HG02798 (cell line): Measurements from ENCODE around the gene IQGAP2.
"Not testable (repeated sequence)": the region's sequence is repeated elsewhere in the genome, so short reads cannot be mapped to it uniquely, and the experiment has no call there.

Source experiments
- ATAC-seq: cut with Tn5 transposase; IDR thresholded peaks from one replicate; pipeline ENCODE4 v1.9.1; 2021; ENCODE audit warnings: mild to moderate bottlenecking; ENCODE audit not compliant: unreplicated experiment, poor library complexity

IQGAP2 gene

DNA sequence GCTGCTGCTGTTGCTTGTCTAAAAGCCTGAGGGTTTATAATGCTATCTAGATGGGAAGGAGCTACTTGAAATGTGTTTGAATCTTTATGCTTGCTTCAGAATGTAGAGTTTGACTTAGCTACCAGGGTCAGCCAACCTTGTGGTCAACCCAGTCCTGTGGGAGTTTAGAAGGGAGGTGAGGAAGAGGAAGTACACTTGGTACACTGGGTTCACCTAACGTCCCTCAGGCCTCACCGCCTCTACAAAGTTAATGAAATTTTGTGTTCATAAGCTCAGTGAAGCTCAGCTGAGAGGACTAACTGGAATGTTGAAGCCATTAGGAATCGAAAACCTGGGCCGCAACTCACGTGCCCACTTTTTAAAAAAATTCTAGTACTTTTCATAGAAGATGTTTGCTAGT is 10.7 kb downstream of the IQGAP2 start:
- ATAC-seq: no peak

DNA sequence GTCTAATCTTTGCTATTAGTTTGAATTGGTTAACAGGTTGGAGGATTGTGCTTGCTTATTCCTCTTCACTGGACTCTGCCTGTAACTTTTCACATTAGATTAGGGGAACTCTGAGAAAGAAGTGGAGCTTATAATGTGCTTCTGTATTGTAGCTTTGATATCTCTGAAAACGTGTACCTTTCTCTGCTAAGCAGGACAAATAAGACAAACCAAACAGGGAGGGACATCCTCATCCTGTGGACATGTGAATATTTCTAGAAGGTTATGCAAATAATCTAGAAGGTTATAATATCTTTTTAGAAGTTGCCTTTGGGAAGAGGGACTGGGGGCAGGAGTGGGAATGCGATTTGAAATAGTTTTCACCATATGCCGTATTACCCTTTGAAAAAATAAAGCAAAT is 11.7 kb downstream of the IQGAP2 start:
- no peak for ATAC-seq

DNA sequence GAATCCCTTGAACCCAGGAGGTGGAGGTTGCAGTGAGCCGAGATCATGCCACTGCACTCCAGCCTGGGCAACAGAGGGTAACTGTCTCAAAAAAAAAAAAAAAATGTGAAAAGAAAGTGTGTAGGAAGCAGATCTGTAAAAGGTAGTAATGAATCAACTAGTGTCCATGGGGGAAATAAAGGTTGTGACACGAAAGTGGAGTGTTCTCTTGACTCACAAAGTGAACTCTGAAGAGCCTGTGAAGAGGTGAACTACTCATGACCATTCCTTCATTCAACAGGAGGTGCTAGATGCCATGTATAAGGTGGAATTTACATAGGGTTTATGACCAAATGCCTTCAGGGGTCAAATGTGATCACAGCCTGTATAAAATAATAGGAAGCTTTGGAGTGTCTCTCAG is 12.8 kb downstream of the IQGAP2 start:
- no peak for ATAC-seq

DNA sequence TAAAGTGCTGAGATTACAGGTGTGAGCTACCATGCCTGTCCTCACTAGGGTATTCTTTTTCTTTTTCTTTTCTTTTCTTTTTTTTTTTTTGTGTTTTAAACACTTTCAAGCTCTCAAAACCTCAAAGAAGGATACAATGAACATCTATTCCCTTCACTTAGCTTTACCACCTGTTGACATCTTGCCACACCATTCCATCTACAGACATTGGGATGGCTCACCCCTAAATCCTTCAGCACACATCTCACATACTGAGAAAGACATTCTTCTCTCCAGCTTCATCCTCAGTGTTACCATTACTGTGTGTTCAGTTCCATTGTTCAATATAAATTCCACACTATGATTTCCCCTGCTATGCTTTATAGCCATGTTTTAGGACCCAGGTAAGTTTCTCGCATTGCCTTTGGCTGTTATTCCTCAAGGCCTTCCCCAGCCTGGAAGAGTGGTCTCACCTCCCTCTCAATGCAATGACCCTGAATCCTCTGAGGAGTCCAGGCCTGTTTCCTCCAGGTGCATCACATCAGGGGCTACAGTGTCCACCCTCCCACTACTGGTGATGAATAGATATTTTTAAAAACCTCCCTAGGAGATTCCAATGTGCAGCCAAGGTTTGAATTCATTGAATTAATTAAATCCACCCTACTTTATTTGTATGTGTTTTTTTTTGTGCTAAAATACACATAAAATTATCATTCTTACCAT is 16.7 kb downstream of the IQGAP2 start:
- ATAC-seq: no peak

DNA sequence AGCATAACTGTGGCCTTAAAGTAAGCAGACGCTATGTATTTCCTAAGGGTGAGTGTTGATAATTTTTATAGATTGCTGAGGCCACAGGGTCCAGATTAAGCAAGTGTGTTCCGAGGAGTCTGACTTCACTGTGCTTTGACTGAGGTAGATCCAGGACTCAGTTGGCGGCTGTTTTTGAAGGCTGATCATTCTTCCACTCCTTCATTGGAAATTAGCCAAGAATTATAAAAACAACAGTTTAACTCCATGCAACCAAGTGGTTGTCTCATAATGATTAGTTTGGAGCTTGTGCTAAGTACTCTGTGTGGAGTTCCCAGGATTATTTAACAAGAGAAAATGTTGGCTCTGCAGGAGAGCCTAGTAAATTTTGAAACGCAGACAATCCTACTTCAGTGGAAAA is 19.1 kb downstream of the IQGAP2 start:
- no peak for ATAC-seq

DNA sequence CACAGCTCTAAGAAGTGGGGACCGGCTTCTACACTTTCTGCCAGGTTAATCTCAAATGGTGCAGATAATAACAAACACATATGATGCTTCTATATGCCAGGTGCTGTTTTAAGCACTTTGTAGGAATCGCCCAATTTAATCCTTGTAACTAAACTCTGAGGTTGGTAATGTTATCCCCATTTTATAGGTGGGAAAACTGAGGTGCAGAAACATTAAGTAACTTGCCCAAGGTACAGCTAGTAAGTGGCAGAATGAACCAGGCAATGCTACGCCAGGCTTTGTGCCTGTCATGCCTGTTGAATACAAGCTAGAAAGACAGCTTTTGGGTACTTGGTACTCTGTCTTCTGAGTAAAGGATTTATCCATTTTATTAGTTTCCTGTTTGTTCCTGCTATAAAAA is 19.7 kb downstream of the IQGAP2 start:
- no peak for ATAC-seq

DNA sequence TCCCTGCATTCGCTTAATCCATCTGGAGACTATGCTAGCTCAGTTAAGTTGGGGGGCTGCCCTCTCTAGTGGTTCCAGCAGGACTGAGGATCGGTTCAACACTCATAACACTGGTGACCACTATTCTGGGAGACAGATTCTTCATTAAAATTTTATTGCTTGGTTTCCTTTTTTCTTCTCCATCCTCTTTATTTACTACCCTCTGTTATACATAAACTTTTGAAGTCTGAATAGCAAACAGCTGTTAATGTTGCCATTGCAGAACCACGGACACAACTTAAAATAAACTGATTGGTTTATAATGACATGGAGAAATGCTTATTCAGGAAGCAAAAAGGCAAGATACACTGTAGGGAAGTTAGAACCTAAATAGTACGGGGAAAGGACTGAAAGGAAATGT is 22.1 kb downstream of the IQGAP2 start:
- ATAC-seq: no peak

DNA sequence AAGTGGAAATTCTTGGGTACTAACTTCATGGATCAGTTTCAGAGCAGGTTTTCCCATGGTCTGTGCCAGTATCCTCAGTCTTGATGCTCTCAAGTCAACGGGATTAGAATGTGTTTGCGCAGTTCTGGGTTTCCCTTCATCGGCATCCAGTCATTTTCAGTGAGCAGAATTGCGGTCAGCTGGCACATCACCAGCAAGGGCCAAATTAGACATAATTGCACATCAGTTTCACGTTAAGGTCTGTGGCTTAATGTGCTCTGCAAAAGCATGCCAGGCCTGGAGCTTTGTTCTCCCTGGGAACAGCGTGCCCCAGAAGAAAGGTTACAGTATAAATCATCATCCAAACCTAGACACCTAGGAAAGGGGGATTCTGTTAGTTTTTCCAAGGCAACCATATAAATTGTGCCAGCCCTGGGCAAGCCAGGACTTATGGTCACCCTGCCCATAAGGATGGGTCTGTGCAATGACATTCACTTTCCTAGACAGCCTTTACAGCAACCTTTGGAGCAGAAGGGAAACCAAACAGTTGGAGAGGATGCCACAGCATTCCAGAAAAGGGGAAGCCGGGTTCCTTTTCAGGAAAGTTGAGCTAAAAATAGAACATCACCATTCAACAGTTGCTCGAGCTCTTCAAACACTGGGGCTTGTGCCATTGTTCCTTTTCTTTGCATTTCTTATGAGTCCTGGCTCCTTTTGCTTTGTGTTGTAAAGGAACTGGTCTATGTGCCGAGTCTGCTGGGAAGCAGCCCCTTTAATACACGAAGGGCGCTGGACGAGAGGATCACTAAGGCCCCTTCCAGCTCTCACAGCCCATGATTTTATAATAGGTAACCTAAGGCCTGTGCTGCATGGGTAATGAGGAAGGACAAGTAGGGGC is 23.1 kb downstream of the IQGAP2 start:
- no peak for ATAC-seq

DNA sequence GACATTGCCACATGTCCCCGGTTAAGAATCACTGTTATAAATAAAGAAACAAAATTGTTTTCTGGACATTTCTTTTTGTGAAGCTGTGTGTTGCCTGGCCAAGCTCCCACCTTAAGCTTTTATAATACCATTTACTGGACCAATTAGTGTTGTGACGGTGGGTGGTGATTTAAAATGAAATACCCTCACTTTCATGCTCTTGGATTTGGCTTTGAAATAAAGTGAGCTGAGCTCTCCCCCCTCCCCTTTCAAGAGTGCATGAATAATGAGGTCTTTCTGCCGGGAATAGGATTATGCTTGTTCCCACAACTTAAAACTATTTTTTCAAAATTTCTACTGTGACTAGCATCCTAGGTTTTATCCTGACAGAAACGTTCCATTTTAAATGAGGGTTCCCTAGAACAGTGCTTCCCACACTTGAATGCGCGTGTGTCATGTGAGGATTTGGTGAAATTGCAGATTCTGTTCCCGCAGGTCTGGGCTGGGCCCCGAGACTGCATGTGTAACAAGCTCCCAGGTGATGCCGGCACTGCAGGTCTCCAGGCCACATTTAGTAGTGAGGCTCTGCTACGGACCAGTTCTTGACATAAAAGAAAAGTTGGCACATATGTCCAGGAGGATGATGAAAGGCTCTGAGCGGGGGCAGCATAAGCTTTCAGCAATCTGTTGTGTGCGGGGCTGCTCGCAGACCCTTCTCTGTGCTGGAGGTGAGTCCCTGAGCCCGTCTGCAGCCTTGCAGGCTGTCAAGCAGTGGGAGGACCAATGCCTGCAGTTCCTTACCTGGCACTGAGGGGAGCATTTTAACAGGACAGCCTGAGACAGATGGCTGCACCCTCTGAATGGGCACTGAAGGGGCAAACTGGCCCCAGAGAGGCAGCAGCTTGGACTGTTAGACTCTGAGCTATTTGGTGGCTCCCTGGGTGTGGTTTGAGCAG is 24.4 kb downstream of the IQGAP2 start:
- no peak for ATAC-seq

DNA sequence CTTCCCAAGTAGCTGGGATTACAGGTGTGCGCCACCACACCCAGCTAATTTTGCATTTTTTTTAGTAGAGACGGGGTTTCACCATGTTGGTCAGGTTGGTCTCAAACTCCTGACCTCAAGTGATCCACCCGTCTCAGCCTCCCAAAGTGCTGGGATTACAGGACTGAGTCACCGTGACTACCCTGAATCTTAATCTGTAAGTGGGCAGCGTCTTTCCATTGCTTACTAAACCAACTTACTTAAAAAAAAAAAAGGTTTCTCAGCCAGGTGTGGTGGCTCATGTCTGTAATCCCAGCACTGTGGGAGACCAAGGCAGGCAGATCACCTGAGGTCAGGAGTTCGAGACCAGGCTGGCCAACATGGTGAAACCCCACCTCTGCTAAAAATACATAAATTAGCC is 25.5 kb downstream of the IQGAP2 start:
- not testable (repeated sequence) for ATAC-seq

DNA sequence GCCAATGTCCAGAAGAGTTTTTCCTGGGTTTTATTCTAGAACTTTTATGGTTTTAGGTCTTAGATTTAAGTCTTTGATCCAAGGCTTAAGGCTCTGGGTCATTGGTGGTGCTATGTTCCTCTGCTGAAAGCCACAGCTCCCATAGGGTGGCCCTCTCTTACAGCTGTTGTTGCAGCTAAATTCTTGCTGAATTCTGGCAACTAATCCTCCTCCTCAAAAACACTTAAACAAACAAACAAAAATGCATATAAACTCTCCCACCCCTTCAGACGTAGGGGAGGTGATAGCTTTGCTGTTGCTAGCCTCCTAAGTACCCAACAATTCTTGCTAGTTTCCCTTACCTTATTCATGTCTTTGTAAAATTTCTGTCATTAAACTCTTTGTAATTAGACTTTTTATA is 30.2 kb downstream of the IQGAP2 start:
- no peak for ATAC-seq

DNA sequence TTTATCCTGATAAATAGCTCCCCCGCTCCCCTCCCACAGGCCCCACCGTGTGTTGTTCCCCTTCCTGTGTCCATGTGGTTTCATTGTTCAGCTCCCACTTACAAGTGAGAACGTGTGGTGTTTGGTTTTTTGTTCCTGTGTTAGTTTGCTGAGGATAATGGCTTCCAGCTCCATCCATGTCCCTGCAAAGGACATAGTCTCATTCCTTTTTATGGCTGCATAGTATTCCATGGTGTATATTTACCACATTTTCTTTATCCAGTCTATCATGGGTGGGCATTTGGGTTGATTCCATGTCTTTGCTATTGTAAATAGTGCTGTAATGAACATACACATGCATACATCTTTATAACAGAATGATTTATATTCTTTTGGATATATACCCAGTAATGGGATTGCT is 34.4 kb downstream of the IQGAP2 start:
- not testable (repeated sequence) for ATAC-seq

DNA sequence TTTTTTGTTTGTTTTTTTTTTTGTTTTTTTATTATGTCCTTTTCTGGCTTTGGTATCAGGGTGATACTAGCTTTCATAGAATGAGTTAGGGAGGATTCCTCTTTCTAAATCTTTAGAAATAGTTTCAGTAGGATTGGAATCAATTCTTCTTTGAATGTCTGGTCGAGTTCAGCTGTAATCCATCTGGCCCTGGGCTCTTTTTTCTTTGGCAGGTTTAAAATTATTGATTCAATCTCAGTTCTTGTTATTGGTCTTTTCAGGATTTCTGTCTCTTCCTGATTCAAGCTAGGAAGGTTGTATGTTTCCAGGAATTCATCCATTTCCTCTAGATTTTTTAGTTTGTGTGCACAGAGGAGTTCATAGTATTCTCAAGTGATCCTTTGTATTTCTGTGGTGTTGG is 34.9 kb downstream of the IQGAP2 start:
- ATAC-seq: no peak

DNA sequence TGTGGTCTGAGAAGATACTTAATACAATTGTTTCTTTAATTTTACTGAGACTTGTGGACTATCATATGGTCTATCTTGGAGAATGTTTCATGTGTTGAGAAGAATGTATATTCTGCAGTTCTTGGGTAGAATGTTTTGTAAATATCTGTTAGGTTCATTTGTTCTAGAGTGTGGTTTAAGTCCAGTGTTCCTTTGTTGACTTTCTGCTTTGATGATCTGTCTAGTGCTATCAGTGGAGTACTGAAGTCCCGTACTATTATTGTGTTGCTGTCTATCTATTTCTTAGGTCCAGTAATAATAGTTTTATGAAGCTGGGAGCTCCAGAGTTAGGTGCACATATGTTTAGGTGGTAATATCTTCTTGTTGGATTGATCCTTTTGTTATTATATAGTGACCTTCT is 36.1 kb downstream of the IQGAP2 start:
- no peak for ATAC-seq

DNA sequence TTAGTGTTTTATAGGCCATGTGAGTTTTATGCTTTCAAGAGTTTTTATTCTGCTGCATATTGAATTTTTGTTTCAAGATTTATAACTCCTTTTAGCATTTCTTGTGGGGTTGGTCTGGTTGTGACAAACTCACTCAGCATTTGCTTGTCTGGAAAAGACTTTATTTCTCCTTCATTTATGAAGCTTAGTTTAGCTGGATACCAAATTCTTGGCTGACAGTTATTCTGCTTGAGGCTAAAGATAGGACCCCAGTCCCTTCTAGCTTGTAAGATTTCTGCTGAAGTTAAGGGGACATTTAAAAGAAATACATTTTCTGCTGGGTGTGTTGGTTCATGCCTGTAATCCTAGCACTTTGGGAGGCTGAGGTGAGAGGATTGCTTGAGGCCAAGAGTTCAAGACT is 36.8 kb downstream of the IQGAP2 start:
- no peak for ATAC-seq

DNA sequence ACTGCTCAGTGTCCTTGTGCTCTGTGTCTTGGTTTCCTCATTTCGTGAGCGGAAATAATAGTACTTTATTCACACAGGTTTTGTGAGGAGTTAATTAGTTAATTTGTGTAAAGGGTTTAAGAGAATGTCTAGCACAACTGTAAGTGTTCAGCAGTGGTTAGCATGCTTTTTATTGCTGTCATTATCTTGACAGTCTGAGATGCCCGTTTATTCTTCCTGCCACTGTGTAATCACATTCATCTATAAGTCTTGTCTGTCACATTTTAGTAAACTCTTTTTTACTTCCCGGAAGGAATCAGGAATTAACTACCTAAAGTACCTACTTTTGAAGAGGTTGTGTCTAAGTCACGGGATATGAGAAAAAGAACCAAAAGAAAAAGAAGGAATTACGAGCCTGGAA is 38.0 kb downstream of the IQGAP2 start:
- ATAC-seq: no peak

DNA sequence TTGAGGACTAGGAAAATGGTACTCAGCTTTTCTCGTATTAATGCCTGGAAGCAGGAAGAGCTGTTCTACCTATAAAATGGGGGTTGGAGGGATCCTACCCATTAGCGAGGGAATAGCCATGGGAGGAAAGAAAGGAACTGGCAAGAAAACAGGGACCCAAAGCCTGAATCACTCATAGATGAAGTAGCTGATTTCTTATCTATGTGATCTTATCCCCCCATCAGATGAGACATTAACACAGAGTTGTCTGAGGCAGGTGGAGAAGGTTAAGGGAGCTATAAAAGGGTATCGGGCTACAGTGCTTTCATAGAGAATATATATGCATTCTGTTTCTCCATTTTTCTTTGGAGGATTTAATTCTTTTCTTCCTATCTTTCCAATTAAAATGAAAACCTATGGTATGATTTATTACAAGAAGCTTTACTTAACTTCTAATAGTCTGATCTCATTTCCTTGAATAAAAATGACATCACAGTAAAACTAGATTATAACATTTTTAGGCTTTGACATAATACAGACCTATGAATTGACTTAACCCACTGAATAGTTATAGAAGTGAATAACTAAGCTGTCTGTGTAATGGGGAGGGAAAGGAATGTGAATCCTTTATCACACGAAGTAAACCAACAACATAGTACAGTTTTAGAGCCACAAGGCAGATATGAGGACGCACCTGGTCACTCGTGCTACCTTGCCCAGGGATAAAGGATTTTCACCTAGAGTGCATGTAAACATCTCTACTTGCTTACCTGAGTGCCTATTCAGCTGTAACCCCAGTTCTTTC is 39.0 kb downstream of the IQGAP2 start:
- ATAC-seq: no peak

DNA sequence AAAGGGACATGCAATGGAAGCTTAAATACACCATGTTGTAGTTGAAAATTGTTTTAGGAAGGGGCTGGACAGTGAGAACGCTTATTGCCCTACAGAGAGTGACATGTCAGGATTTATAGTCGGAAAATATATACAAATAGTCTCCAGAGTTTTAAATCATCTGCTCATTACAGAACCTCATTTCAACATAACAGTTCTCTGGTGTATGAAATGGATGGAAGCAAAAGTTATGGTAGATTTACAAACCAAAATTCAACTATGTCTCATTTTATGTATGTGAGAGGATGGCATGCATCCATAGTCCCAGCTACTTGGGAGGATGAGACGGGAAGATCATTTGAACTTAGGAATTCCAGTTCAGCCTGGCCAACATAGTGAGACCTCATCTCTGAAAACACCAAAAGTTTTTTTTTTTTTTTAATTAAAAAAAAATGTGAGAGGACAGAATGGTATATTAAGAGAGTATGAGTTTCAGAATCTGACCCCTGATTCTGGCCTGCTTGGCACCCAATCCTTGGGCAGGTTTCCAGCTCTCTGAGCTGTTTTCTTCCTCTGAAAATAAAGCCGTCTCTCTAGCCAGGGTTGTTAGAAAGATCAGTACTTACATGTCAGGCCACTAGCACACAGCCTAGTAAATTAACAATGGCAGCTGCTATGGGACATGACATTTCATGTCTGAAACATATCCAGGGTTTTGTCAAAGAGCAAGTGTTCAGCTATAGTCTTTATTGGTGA is 40.1 kb downstream of the IQGAP2 start:
- ATAC-seq: no peak

DNA sequence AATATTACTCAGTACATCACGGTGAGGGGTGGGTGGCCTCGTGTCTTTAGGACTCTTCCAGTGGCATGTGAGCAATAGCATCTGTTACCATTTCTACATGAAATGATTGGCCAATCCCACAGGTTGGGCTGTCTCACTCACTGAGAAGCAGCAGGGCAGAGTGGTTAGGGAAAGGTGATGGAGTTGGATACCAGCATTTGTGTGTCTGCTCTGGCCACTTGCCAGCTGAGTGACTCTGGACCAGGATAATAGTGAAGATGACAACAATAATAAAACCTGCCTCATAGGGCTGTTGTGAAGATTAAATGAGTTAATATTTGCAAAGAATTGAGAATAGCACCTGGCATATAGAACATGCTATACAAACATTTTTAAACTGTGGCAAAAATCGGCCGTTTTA is 42.0 kb downstream of the IQGAP2 start:
- no peak for ATAC-seq
